Panc1 (cell line): Measurements from ENCODE around the gene THAP11. TPM values are rescaled to one million over a fixed set of nuclear protein-coding genes. Genes with fewer than 3 reads are reported as not detected.
"Not testable (repeated sequence)": the region's sequence is repeated elsewhere in the genome, so short reads cannot be mapped to it uniquely, and the experiment has no call there.

Source experiments
- ATAC-seq: fragments of 200-7000 bp; cut with Tn5 transposase; 2 replicates; pipeline ENCODE4 v1.9.1; 2020; ENCODE audit warnings: mild to moderate bottlenecking, moderate library complexity
- BruUV-seq: library from RNA; stranded (reverse); fragments of 400-500 nt; replicated peaks from 2 replicates; lab custom pipeline; 2021; lab: Mats Ljungman, UMichigan
- CTCF ChIA-PET: fragments of 300-600 bp; sonication (Branson Sonifier 250); formaldehyde crosslinking; loops from one replicate; lab custom pipeline; 2022; ENCODE audit warnings: antibody characterized with exemption; lab: Charles Lee
- POLR2A ChIA-PET: fragments of 300-600 bp; sonication (Branson Sonifier 250); formaldehyde crosslinking; loops from one replicate; lab custom pipeline; 2022; ENCODE audit warnings: antibody characterized with exemption; lab: Charles Lee
- DNase-seq: peaks from one replicate; pipeline ENCODE4 v3.0.0-alpha.2; 2010; ENCODE audit warnings: low read depth, low spot score
- H3K27ac ChIP-seq: 2 replicates; pipeline ENCODE4 v1.5.1; 2011; ENCODE audit warnings: mild to moderate bottlenecking, low read length, inconsistent platforms
- H3K27me3 ChIP-seq: fragments of 200-500 bp; sonication (Bioruptor generic); 2 replicates; pipeline ENCODE4 v1.6.0; 2014; ENCODE audit warnings: low read length, inconsistent platforms; ENCODE audit not compliant: control insufficient read depth, insufficient read depth
- H3K36me3 ChIP-seq: fragments of 200-500 bp; sonication (Bioruptor generic); 2 replicates; pipeline ENCODE4 v1.5.1; 2014; ENCODE audit warnings: inconsistent platforms, mild to moderate bottlenecking, low read length, moderate library complexity; ENCODE audit not compliant: control insufficient read depth, insufficient read depth
- H3K4me1 ChIP-seq: 2 replicates; pipeline ENCODE4 v1.5.1; 2011; ENCODE audit warnings: inconsistent platforms, mild to moderate bottlenecking, low read length, moderate library complexity; ENCODE audit not compliant: control insufficient read depth, insufficient read depth
- H3K4me3 ChIP-seq, 2 experiments: 2 replicates each; pipeline ENCODE4 v1.5.1; 2011 to 2012; ENCODE audit warnings: low read depth in 2 of 2, low read length in 2 of 2, mild to moderate bottlenecking in 2 of 2, inconsistent platforms in 1 of 2, moderate library complexity in 1 of 2
- H3K9me3 ChIP-seq: fragments of 200-500 bp; sonication (Bioruptor generic); 2 replicates; pipeline ENCODE4 v1.5.1; 2014; ENCODE audit warnings: low read depth, mild to moderate bottlenecking, inconsistent platforms, low read length, moderate library complexity; ENCODE audit not compliant: control insufficient read depth, insufficient read depth
- CTCF ChIP-seq: fragments of 450-650 bp; IDR thresholded peaks from 2 replicates; pipeline ENCODE4 v1.5.1; 2017; ENCODE audit warnings: mild to moderate bottlenecking
- POLR2AphosphoS5 ChIP-seq: IDR thresholded peaks from 2 replicates; pipeline ENCODE4 v1.6.1; 2012; ENCODE audit warnings: mild to moderate bottlenecking, low read depth, low read length, moderate library complexity
- REST ChIP-seq, 2 experiments: IDR thresholded peaks; 2 replicates each; pipeline ENCODE4 v1.6.1; 2011 to 2012; ENCODE audit warnings: low read depth in 2 of 2, control low read depth in 1 of 2, low read length in 1 of 2, mild to moderate bottlenecking in 1 of 2, moderate library complexity in 1 of 2; ENCODE audit not compliant: insufficient read depth in 1 of 2
- SIN3A ChIP-seq: IDR thresholded peaks from 2 replicates; pipeline ENCODE4 v1.6.1; 2012; ENCODE audit warnings: low read depth, mild to moderate bottlenecking, low read length, moderate library complexity, borderline replicate concordance; ENCODE audit not compliant: insufficient read depth
- TCF7L2 ChIP-seq: IDR thresholded peaks from 2 replicates; pipeline ENCODE4 v1.6.1; 2011; ENCODE audit warnings: mild to moderate bottlenecking, low read depth, low read length, inconsistent platforms
- in situ Hi-C: cut with HindIII; loops from 2 replicates; pipeline ENCODE4 v1.10.0; 2016; ENCODE audit warnings: low sequenced_read_pairs, low pct_unique_long_range_greater_than_20kb
- intact Hi-C: fragments of 100-400 bp; cut with micrococcal nuclease; formaldehyde crosslinking; loops from one replicate; pipeline ENCODE4 v1.10.0; 2022; ENCODE audit not compliant: unreplicated experiment
- total RNA-seq: library from RNA; stranded (reverse); gene quantifications from one replicate; pipeline ENCODE4 v1.2.1, GENCODE V29; 2021; ENCODE audit not compliant: unreplicated experiment

THAP11 gene
- total RNA-seq, 1 experiment from 2014 or later = 27.3 TPM

- ATAC-seq (no peak), DNase-seq (no peak)
- intact Hi-C loops = no loop called here
- H3K27me3 ChIP-seq = no peaks in the 10 kb centered on the region
- H3K4me1 ChIP-seq = peaks cover 9% of the 10 kb centered on the region; the same call in 1 of the 2 replicates
- no peak for TF ChIP-seq POLR2AphosphoS5
- no peak for TF ChIP-seq CTCF
- no peak for TF ChIP-seq TCF7L2
- no peak for TF ChIP-seq REST (IDR thresholded peaks at IDR 0.05; ENCODE audit: insufficient read depth in 1 of 2, low read depth in 2 of 2, low read length in 1 of 2)
- TF ChIP-seq SIN3A = no peak
- peak overlapping the region; percentile 59; the same call in 1 of the 2 replicates for H3K27ac ChIP-seq
- H3K4me3 ChIP-seq = peak overlapping the region; percentile 81 to 82
- POLR2A ChIA-PET = no interaction called here
- BruUV-seq = no TSS peak
- H3K36me3 ChIP-seq = peaks cover 2% of the 10 kb centered on the region; the same call in 1 of the 2 replicates
- CTCF ChIA-PET = no interaction called here
- in situ Hi-C loops = no loop called here
- H3K9me3 ChIP-seq = no peaks in the 10 kb centered on the region
Observed at GRCh38 chr16:67834242-67834614, 7.9 kb upstream of the THAP11 start.

GRCh38 chr16:67837190-67837589, 4.9 kb upstream of the THAP11 start:
- ATAC-seq, H3K27ac ChIP-seq, H3K4me1 ChIP-seq, DNase-seq, POLR2A ChIA-PET, H3K27me3 ChIP-seq, CTCF ChIA-PET, BruUV-seq, intact Hi-C loops, in situ Hi-C loops, H3K36me3 ChIP-seq, H3K9me3 ChIP-seq, H3K4me3 ChIP-seq: not testable (repeated sequence)

- H3K4me1 ChIP-seq = peaks cover 2% of the 10 kb centered on the region; the same call in 1 of the 2 replicates
- POLR2A ChIA-PET = no interaction called here
- no peak for DNase-seq
- CTCF ChIA-PET = no interaction called here
- H3K9me3 ChIP-seq = no peaks in the 10 kb centered on the region
- H3K27me3 ChIP-seq = no peaks in the 10 kb centered on the region
- ATAC-seq = no peak
- no peak overlapping the region for H3K27ac ChIP-seq
- intact Hi-C loops (no loop called here), in situ Hi-C loops (no loop called here)
- BruUV-seq = no TSS peak
- no peak for TF ChIP-seq TCF7L2
- TF ChIP-seq CTCF = no peak
- no peak for TF ChIP-seq REST (IDR thresholded peaks at IDR 0.05; ENCODE audit: insufficient read depth in 1 of 2, low read depth in 2 of 2, low read length in 1 of 2)
- peaks cover 2% of the 10 kb centered on the region; the same call in 1 of the 2 replicates for H3K36me3 ChIP-seq
- H3K4me3 ChIP-seq = no peak overlapping the region
Observed at GRCh38 chr16:67837811-67838210, 4.3 kb upstream of the THAP11 start.
